ENCODE measurements around the gene ALPL.
"Not testable (repeated sequence)": the region's sequence is repeated elsewhere in the genome, so short reads cannot be mapped to it uniquely, and the experiment has no call there.

Gene ALPL

GRCh38 chr1:21507511-21508270 lies 1.5 kb upstream of the ALPL start:
- DNase-seq (ENCODE audit: low read depth), result no peak

- peak; percentile 55 for DNase-seq (ENCODE audit: low read depth)
Measured at GRCh38 chr1:21508580-21509350, 458 bp upstream of the ALPL start.

GRCh38 chr1:21510113-21510493 lies 880 bp downstream of the ALPL start:
- no peak for DNase-seq (ENCODE audit: low read depth)

GRCh38 chr1:21510885-21511578 lies 1.8 kb downstream of the ALPL start:
- no peak for DNase-seq (ENCODE audit: low read depth)

GRCh38 chr1:21511579-21512522 lies 2.6 kb downstream of the ALPL start:
- no peak for DNase-seq (ENCODE audit: low read depth)

GRCh38 chr1:21514245-21514644 lies 5.0 kb downstream of the ALPL start:
- no peak for DNase-seq (ENCODE audit: low read depth)

GRCh38 chr1:21517161-21517589 lies 8.0 kb downstream of the ALPL start:
- DNase-seq (ENCODE audit: low read depth), result no peak

GRCh38 chr1:21517660-21518480 lies 8.6 kb downstream of the ALPL start:
- DNase-seq (ENCODE audit: low read depth), result no peak

- no peak for DNase-seq (ENCODE audit: low read depth)
Measured at GRCh38 chr1:21518774-21519455, 9.7 kb downstream of the ALPL start.

- DNase-seq (ENCODE audit: low read depth), result not testable (repeated sequence)
Measured at GRCh38 chr1:21519486-21520070, 10.4 kb downstream of the ALPL start.

- no peak for DNase-seq (ENCODE audit: low read depth)
Measured at GRCh38 chr1:21520899-21521716, 11.9 kb downstream of the ALPL start.

- DNase-seq (ENCODE audit: low read depth), result no peak
Measured at GRCh38 chr1:21521717-21522060, 12.5 kb downstream of the ALPL start.

- no peak for DNase-seq (ENCODE audit: low read depth)
Measured at GRCh38 chr1:21522525-21523038, 13.4 kb downstream of the ALPL start.

GRCh38 chr1:21523297-21523813 lies 14.1 kb downstream of the ALPL start:
- DNase-seq (ENCODE audit: low read depth), result no peak

- DNase-seq (ENCODE audit: low read depth), result no peak
Measured at GRCh38 chr1:21524220-21524619, 15.0 kb downstream of the ALPL start.

- no peak for DNase-seq (ENCODE audit: low read depth)
Measured at GRCh38 chr1:21524686-21525339, 15.6 kb downstream of the ALPL start.

- no peak for DNase-seq (ENCODE audit: low read depth)
Measured at GRCh38 chr1:21525340-21525717, 16.1 kb downstream of the ALPL start.

GRCh38 chr1:21526441-21526840 lies 17.2 kb downstream of the ALPL start:
- no peak for DNase-seq (ENCODE audit: low read depth)

Data from stimulated activated CD8-positive, alpha-beta memory T cell treated with anti-CD3 and anti-CD28 coated beads, Interleukin-15, amount 100 ng/mL, for 24 hours (primary cell).